Measurements from ENCODE around the gene SLC35E3.

Gene SLC35E3

DNA sequence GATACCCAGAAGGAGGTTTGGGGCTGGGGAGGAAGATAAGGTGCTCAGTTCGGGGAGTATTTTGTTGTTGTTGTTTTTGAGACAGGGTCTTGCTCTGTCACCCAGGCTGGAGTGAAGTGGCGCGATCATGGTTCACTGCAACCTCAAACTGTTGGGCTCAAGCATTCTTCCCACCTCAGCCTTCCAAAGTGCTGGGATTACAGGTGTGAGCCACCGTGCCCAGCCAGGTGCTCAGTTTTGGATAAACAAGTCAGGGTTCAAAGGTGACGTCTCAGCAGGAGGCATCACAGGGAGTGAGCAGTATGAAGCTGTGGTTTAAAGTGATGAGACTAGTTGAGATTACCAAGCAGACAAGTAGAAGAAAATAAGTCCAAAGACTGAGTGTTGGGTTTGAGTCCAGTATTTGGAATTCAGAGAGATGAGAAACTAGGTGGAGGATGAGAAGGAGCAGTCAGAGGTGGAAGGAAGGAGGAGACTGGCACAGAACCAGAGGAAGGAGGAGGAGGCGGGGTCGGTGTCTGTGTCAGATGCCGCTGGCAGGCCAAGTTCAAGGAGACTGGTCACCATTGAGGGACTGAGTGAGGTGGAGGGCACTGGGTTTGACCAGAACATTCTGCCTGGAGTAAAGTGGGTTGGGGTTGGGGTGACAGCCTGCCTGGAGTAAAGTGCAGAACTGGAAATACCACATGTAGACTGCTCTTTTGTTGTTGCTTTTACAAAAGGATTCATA lies 16.1 kb downstream of the SLC35E3 start:
- no peaks in the 10 kb centered on the region for H3K27me3 ChIP-seq
- TF ChIP-seq, protein P1, sequence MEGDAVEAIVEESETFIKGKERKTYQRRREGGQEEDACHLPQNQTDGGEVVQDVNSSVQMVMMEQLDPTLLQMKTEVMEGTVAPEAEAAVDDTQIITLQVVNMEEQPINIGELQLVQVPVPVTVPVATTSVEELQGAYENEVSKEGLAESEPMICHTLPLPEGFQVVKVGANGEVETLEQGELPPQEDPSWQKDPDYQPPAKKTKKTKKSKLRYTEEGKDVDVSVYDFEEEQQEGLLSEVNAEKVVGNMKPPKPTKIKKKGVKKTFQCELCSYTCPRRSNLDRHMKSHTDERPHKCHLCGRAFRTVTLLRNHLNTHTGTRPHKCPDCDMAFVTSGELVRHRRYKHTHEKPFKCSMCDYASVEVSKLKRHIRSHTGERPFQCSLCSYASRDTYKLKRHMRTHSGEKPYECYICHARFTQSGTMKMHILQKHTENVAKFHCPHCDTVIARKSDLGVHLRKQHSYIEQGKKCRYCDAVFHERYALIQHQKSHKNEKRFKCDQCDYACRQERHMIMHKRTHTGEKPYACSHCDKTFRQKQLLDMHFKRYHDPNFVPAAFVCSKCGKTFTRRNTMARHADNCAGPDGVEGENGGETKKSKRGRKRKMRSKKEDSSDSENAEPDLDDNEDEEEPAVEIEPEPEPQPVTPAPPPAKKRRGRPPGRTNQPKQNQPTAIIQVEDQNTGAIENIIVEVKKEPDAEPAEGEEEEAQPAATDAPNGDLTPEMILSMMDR (IDR thresholded peaks at IDR 0.05), result no peak
- peaks cover 60% of the 10 kb centered on the region for H3K36me3 ChIP-seq
- H3K9me3 ChIP-seq, result no peaks in the 10 kb centered on the region
- no peaks in the 10 kb centered on the region for H3K4me1 ChIP-seq (ENCODE audit: control insufficient read depth in 1 of 2, insufficient read depth in 1 of 2, low read depth in 1 of 2, low read length in 1 of 2)
- H3K4me3 ChIP-seq (ENCODE audit: low read depth in 1 of 2, low read length in 1 of 2), result no peak overlapping the region
- H3K27ac ChIP-seq, result no peak overlapping the region

DNA sequence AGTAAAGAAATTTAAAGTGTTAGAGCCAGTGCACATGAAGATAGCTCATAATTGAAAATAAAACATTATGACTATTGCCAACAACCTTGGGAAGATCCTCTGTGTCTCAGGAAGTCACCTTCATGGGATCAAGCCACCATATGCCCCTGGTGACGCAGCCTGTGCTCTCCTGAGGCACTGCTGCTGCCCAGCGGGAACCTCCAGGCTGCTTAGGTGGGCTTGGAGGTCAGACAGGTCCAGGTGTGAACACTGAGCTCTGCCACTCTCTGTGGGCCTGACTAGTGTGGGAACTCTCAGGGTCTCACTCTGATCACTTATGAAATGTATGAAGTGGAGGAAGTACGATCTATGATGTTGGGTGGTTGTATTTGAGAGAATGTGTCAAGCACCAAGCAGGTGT lies 16.7 kb downstream of the SLC35E3 start:
- Histone ChIP-seq H3K4me3 (ENCODE audit: low read depth in 1 of 2, low read length in 1 of 2) (no peak overlapping the region), H3K4me1 (ENCODE audit: control insufficient read depth in 1 of 2, insufficient read depth in 1 of 2, low read depth in 1 of 2, low read length in 1 of 2) (no peaks in the 10 kb centered on the region), H3K36me3 (peaks cover 56% of the 10 kb centered on the region), H3K9me3 (no peaks in the 10 kb centered on the region), H3K27ac (no peak overlapping the region), H3K27me3 (no peaks in the 10 kb centered on the region)
- TF ChIP-seq, protein P1 (IDR thresholded peaks at IDR 0.05), result no peak

DNA sequence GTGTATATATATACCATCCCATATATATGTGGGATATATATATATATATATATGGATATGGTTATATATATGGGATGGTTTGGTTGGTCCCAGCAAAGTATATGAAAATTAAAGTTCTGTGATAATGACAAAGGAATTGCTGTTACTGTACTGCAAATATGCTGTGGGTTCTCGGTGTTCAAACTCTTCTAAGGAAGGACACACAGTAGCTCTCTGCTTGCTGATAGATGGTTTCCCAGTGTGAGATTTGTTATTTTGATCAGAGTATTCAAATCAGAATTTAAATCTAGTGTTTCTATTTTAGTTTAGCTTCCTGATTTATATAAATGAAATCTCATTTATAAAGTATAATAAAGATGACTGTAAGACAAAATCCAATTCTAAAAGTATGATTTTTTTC lies 19.7 kb downstream of the SLC35E3 start:
- TF ChIP-seq, protein P1 (IDR thresholded peaks at IDR 0.05), result no peak
- H3K4me1 ChIP-seq (ENCODE audit: control insufficient read depth in 1 of 2, insufficient read depth in 1 of 2, low read depth in 1 of 2, low read length in 1 of 2), result no peaks in the 10 kb centered on the region
- H3K36me3 ChIP-seq, result peaks cover 49% of the 10 kb centered on the region
- H3K4me3 ChIP-seq (ENCODE audit: low read depth in 1 of 2, low read length in 1 of 2), result no peak overlapping the region
- H3K9me3 ChIP-seq, result no peaks in the 10 kb centered on the region
- no peaks in the 10 kb centered on the region for H3K27me3 ChIP-seq
- H3K27ac ChIP-seq, result no peak overlapping the region

DNA sequence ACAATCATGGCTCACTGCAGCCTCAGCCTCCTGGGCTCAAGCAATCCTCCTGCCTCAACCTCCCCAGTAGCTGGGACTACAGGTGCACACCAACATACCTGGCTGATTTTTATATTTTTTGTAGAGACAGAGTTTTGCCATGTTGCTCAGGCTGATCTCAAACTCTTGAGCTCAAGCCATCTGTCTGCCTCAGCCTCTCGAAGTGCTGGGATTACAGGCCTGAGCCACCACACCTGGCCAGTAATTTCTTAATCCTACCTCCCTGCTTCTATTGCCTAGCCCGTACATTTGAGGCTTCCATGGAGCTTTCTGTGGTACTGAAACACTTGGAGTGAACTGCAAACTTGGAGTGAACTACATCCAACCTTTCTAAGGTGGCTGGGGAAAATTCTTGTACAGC lies 20.7 kb downstream of the SLC35E3 start:
- Histone ChIP-seq H3K4me3 (ENCODE audit: low read depth in 1 of 2, low read length in 1 of 2) (no peak overlapping the region), H3K4me1 (ENCODE audit: control insufficient read depth in 1 of 2, insufficient read depth in 1 of 2, low read depth in 1 of 2, low read length in 1 of 2) (no peaks in the 10 kb centered on the region), H3K9me3 (no peaks in the 10 kb centered on the region), H3K36me3 (peaks cover 40% of the 10 kb centered on the region), H3K27me3 (no peaks in the 10 kb centered on the region), H3K27ac (no peak overlapping the region)
- TF ChIP-seq, protein P1 (IDR thresholded peaks at IDR 0.05), result no peak

DNA sequence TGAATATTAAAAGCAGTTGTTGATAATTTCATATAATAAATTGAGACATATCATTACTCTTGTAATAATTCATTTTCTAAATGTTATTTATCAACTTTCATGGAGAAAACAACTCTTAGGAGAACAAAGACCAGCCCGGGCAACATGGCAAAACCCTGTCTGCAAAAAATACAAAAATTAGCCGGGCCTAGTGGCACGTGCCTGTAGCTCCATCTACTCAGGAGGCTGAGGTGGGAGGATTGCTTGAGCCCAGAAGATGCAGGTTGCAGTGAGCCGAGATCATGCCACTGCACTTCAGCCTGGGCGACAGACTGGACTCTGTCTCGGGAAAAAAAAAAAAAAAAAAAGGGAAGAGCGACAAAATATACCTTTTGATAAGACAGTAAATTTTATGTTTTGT lies 21.2 kb downstream of the SLC35E3 start:
- TF ChIP-seq, protein P1 (IDR thresholded peaks at IDR 0.05), result no peak
- peaks cover 36% of the 10 kb centered on the region for H3K36me3 ChIP-seq

More for the DNA sequence above, 21.2 kb downstream of the SLC35E3 start:
- H3K4me3 ChIP-seq (ENCODE audit: low read depth in 1 of 2, low read length in 1 of 2), result no peak overlapping the region
- H3K4me1 ChIP-seq (ENCODE audit: control insufficient read depth in 1 of 2, insufficient read depth in 1 of 2, low read depth in 1 of 2, low read length in 1 of 2), result no peaks in the 10 kb centered on the region
- no peaks in the 10 kb centered on the region for H3K9me3 ChIP-seq
- no peaks in the 10 kb centered on the region for H3K27me3 ChIP-seq
- H3K27ac ChIP-seq, result no peak overlapping the region

Data from neutrophil (primary cell).